ENCODE data around the gene ATRNL1.

- TF ChIP-seq, protein P1, sequence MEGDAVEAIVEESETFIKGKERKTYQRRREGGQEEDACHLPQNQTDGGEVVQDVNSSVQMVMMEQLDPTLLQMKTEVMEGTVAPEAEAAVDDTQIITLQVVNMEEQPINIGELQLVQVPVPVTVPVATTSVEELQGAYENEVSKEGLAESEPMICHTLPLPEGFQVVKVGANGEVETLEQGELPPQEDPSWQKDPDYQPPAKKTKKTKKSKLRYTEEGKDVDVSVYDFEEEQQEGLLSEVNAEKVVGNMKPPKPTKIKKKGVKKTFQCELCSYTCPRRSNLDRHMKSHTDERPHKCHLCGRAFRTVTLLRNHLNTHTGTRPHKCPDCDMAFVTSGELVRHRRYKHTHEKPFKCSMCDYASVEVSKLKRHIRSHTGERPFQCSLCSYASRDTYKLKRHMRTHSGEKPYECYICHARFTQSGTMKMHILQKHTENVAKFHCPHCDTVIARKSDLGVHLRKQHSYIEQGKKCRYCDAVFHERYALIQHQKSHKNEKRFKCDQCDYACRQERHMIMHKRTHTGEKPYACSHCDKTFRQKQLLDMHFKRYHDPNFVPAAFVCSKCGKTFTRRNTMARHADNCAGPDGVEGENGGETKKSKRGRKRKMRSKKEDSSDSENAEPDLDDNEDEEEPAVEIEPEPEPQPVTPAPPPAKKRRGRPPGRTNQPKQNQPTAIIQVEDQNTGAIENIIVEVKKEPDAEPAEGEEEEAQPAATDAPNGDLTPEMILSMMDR (IDR thresholded peaks at IDR 0.05) = no peak
- TF ChIP-seq POLR2A (IDR thresholded peaks at IDR 0.05) = no peak
Observed at GRCh38 chr10:115056186-115056585, 37.0 kb upstream of the ATRNL1 start.
